Mammary epithelial cell (primary cell): ENCODE measurements around the gene KRT1.

ENCODE experiments used
- EZH2 ChIP-seq: IDR thresholded peaks from 2 replicates; pipeline ENCODE4 v1.6.1; 2012; ENCODE audit warnings: low read length, inconsistent platforms, borderline replicate concordance
- TF ChIP-seq, protein P1 (sequence below), 2 donors: IDR thresholded peaks in 1 of 2; conservative IDR thresholded peaks in 1 of 2; 2 replicates each; pipeline ENCODE4 v1.5.1; 2011 to 2012; ENCODE audit warnings: inconsistent platforms in 2 of 2, low read length in 2 of 2, mild to moderate bottlenecking in 2 of 2, control low read depth in 1 of 2, low read depth in 1 of 2; ENCODE audit not compliant: insufficient read depth in 1 of 2; ENCODE audit errors: extremely low read depth in 1 of 2

DNA sequence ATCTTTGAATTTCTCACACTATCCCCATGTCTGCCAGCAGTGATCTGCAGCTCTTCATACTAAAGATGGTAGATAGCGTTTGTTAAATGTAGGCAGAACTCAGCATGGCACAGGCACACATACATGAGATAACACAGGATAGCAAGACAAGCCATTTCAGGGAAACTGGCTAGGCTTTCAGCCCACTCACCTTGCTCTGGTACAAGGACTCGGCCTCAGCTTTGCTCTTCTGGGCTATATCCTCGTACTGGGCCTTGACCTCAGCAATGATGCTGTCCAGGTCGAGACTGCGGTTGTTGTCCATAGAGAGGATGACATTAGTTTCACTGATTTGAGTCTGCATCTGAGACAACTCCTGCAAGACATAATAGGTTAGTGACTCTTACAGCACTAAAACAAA lies 3.1 kb downstream of the KRT1 start:
- TF ChIP-seq, protein P1, sequence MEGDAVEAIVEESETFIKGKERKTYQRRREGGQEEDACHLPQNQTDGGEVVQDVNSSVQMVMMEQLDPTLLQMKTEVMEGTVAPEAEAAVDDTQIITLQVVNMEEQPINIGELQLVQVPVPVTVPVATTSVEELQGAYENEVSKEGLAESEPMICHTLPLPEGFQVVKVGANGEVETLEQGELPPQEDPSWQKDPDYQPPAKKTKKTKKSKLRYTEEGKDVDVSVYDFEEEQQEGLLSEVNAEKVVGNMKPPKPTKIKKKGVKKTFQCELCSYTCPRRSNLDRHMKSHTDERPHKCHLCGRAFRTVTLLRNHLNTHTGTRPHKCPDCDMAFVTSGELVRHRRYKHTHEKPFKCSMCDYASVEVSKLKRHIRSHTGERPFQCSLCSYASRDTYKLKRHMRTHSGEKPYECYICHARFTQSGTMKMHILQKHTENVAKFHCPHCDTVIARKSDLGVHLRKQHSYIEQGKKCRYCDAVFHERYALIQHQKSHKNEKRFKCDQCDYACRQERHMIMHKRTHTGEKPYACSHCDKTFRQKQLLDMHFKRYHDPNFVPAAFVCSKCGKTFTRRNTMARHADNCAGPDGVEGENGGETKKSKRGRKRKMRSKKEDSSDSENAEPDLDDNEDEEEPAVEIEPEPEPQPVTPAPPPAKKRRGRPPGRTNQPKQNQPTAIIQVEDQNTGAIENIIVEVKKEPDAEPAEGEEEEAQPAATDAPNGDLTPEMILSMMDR (conservative IDR thresholded peaks at IDR 0.05 in 1 of 2, IDR thresholded peaks at IDR 0.05 in 1 of 2; ENCODE audit: extremely low read depth in 1 of 2, insufficient read depth in 1 of 2, low read depth in 1 of 2, low read length in 2 of 2): no peak
- TF ChIP-seq EZH2: no peak
